Lung (tissue), 12 donors: Measurements from ENCODE around the gene AHCY. TPM values are rescaled to one million over a fixed set of nuclear protein-coding genes. Genes with fewer than 3 reads are reported as not detected.

Experiments used
- ATAC-seq: fragments of 200-7000 bp; cut with Tn5 transposase; one replicate; pipeline ENCODE4 v1.9.1; 2020; ENCODE audit warnings: moderate number of reproducible peaks; ENCODE audit not compliant: insufficient read depth, low FRiP score
- DNase-seq, 3 donors: peaks; one replicate each; pipeline ENCODE4 v3.0.0-alpha.2; 2013 to 2017
- H3K27ac ChIP-seq, 2 donors: one replicate each; pipeline ENCODE4 v1.5.1; 2013; ENCODE audit warnings: mild to moderate bottlenecking in 2 of 2, moderate library complexity in 2 of 2, control low read depth in 1 of 2, inconsistent platforms in 1 of 2, low read depth in 1 of 2, low read length in 1 of 2
- H3K27me3 ChIP-seq, 3 donors: one replicate each; pipeline ENCODE4 v1.5.1; 2013; ENCODE audit warnings: low read length in 2 of 3; ENCODE audit not compliant: control insufficient read depth in 3 of 3, insufficient read depth in 3 of 3
- H3K36me3 ChIP-seq, 4 donors: one replicate each; pipeline ENCODE4 v1.5.1; 2013; ENCODE audit warnings: low read length in 4 of 4, mild to moderate bottlenecking in 1 of 4, moderate library complexity in 1 of 4; ENCODE audit not compliant: control insufficient read depth in 4 of 4, insufficient read depth in 4 of 4
- H3K4me1 ChIP-seq, 5 donors: one replicate each; pipeline ENCODE4 v1.5.1; 2013; ENCODE audit warnings: low read length in 5 of 5, mild to moderate bottlenecking in 2 of 5, moderate library complexity in 1 of 5; ENCODE audit not compliant: control insufficient read depth in 5 of 5, insufficient read depth in 5 of 5
- H3K4me3 ChIP-seq: one replicate; pipeline ENCODE4 v1.5.1; 2013; ENCODE audit warnings: mild to moderate bottlenecking, control low read depth, moderate library complexity
- H3K9ac ChIP-seq, 2 donors: one replicate each; pipeline ENCODE4 v1.5.1; 2013; ENCODE audit warnings: low read length in 2 of 2, control low read depth in 1 of 2; ENCODE audit not compliant: insufficient read depth in 1 of 2
- H3K9me3 ChIP-seq, 4 donors: one replicate each; pipeline ENCODE4 v1.5.1; 2013; ENCODE audit warnings: low read length in 3 of 4, mild to moderate bottlenecking in 1 of 4, moderate library complexity in 1 of 4; ENCODE audit not compliant: control insufficient read depth in 4 of 4, insufficient read depth in 3 of 4
- CTCF ChIP-seq: IDR thresholded peaks from 2 replicates; pipeline ENCODE4 v1.5.1; 2012; ENCODE audit warnings: mild to moderate bottlenecking; ENCODE audit errors: control extremely low read depth, extremely low read depth
- whole genome bisulfite sequencing, 2 donors: extraction: QIAGEN DNeasy Blood & Tissue Kit; methylation state at CpG; one replicate each; pipeline ENCODE4 v1.1.7; 2013; 5-methylcytosine and 5-hydroxymethylcytosine counted together
- polyA plus RNA-seq, 2 donors: library from polyadenylated mRNA; stranded (reverse); fragments of 200-250 nt; gene quantifications; one replicate each; pipeline ENCODE4 v1.2.1, GENCODE V29; 2013
- total RNA-seq, 2 donors: library from RNA; depleted of rRNA in 1 of 2; stranded (reverse); fragments of >200 nt in 1 of 2; gene quantifications; one replicate each; pipeline ENCODE4 v1.2.1, GENCODE V29; 2014 to 2021
- donor health status: control.
- donor health status: control.
- donor health status: Bipolar disorder and iron deficiency.
- donor health status: healthy.
- donor health status: DM: yes; HTN: yes; CAD: no.

Gene AHCY
- total and polyA plus RNA-seq, 4 donors = 40.2 to 116 (median 105) TPM

GRCh38 chr20:34320861-34321260 lies 17.7 kb upstream of the AHCY start:
- DNase-seq = no peak
- 70 to 77% methylated on average over 3 of the region's 3 CpGs for WGBS, 2 donors
- Histone ChIP-seq H3K27me3 (no peaks in the 10 kb centered on the region), H3K4me3 (no peak overlapping the region), H3K27ac (no peak overlapping the region), H3K9me3 (no peaks in the 10 kb centered on the region), H3K4me1 (peaks cover 0 to 5% (median 0%) of the 10 kb centered on the region in 5 donors), H3K36me3 (no peaks in the 10 kb centered on the region), H3K9ac (no peak overlapping the region)
- ATAC-seq = no peak
- no peak for TF ChIP-seq CTCF

- no peaks in the 10 kb centered on the region for H3K9me3 ChIP-seq
- H3K4me3 ChIP-seq = no peak overlapping the region
- ATAC-seq (no peak), DNase-seq (no peak)
- H3K27me3 ChIP-seq = no peaks in the 10 kb centered on the region
- H3K27ac ChIP-seq = no peak overlapping the region
- no peaks in the 10 kb centered on the region for H3K36me3 ChIP-seq
- no peak for TF ChIP-seq CTCF
- H3K4me1 ChIP-seq = no peaks in the 10 kb centered on the region
- no peak overlapping the region for H3K9ac ChIP-seq
- 59 to 73% methylated on average over 4 of the region's 4 CpGs for WGBS, 2 donors
Observed at GRCh38 chr20:34318609-34319443, 15.7 kb upstream of the AHCY start.

GRCh38 chr20:34316196-34316814 lies 13.2 kb upstream of the AHCY start:
- Histone ChIP-seq H3K27ac (no peak overlapping the region), H3K27me3 (peaks cover 0 to 6% (median 4%) of the 10 kb centered on the region in 3 donors), H3K4me3 (no peak overlapping the region), H3K9me3 (no peaks in the 10 kb centered on the region), H3K36me3 (no peaks in the 10 kb centered on the region), H3K9ac (no peak overlapping the region), H3K4me1 (peaks cover 0 to 11% (median 2%) of the 10 kb centered on the region in 5 donors)
- no peak for ATAC-seq
- 92 to 95% methylated on average over 6 of the region's 6 CpGs for WGBS, 2 donors
- TF ChIP-seq CTCF = no peak
- DNase-seq = no peak
